ENCODE results near the gene CTBP1.

The CTBP1 gene

GRCh38 chr4:1215141-1216075 lies 33.5 kb downstream of the CTBP1 start:
- TF ChIP-seq MYC (IDR thresholded peaks at IDR 0.05; ENCODE audit: low read depth, low read length) (no peak), POLR2A (IDR thresholded peaks at IDR 0.05; ENCODE audit: extremely low read depth, insufficient read length) (no peak), MAX (IDR thresholded peaks at IDR 0.05; ENCODE audit: low read depth, low read length) (no peak), CTCF (IDR thresholded peaks at IDR 0.05; ENCODE audit: low read depth, low read length) (no peak)
- DNase-seq (ENCODE audit: low read depth), result no peak
- H3K4me3 ChIP-seq (ENCODE audit: low read depth, low read length), result no peak overlapping the region

GRCh38 chr4:1214101-1215095 lies 34.5 kb downstream of the CTBP1 start:
- DNase-seq (ENCODE audit: low read depth), result no peak
- H3K4me3 ChIP-seq (ENCODE audit: low read depth, low read length), result no peak overlapping the region
- TF ChIP-seq MYC (IDR thresholded peaks at IDR 0.05; ENCODE audit: low read depth, low read length), result no peak
- no peak for TF ChIP-seq CTCF (IDR thresholded peaks at IDR 0.05; ENCODE audit: low read depth, low read length)
- TF ChIP-seq MAX (IDR thresholded peaks at IDR 0.05; ENCODE audit: low read depth, low read length), result no peak

GRCh38 chr4:1213336-1213995 lies 35.5 kb downstream of the CTBP1 start:
- DNase-seq (ENCODE audit: low read depth), result no peak
- TF ChIP-seq MYC (IDR thresholded peaks at IDR 0.05; ENCODE audit: low read depth, low read length) (no peak), MAX (IDR thresholded peaks at IDR 0.05; ENCODE audit: low read depth, low read length) (no peak), POLR2A (IDR thresholded peaks at IDR 0.05; ENCODE audit: extremely low read depth, insufficient read length) (no peak), CTCF (IDR thresholded peaks at IDR 0.05; ENCODE audit: low read depth, low read length) (no peak)
- no peak overlapping the region for H3K4me3 ChIP-seq (ENCODE audit: low read depth, low read length)

- no peak for DNase-seq (ENCODE audit: low read depth)
- TF ChIP-seq MAX (IDR thresholded peaks at IDR 0.05; ENCODE audit: low read depth, low read length) (no peak), POLR2A (IDR thresholded peaks at IDR 0.05; ENCODE audit: extremely low read depth, insufficient read length) (no peak), CTCF (IDR thresholded peaks at IDR 0.05; ENCODE audit: low read depth, low read length) (no peak), MYC (IDR thresholded peaks at IDR 0.05; ENCODE audit: low read depth, low read length) (no peak)
- H3K4me3 ChIP-seq (ENCODE audit: low read depth, low read length), result no peak overlapping the region
Measured at GRCh38 chr4:1212546-1213335, 36.2 kb downstream of the CTBP1 start.

Measured in NB4 (cell line).